Measurements from ENCODE around the gene KCNH6.

Gene KCNH6

GRCh38 chr17:63512896-63513644, 10.1 kb upstream of the KCNH6 start:
- TF ChIP-seq YY1 (IDR thresholded peaks at IDR 0.05; ENCODE audit: low read depth) (no peak), EGR1 (IDR thresholded peaks at IDR 0.05) (no peak), TAF1 (IDR thresholded peaks at IDR 0.05; ENCODE audit: low read depth) (no peak), FOXM1 (IDR thresholded peaks at IDR 0.05; ENCODE audit: borderline replicate concordance, low read depth) (no peak), NFIC (IDR thresholded peaks at IDR 0.05) (no peak), MAX (IDR thresholded peaks at IDR 0.05) (no peak)

GRCh38 chr17:63514477-63514876, 8.7 kb upstream of the KCNH6 start:
- TF ChIP-seq FOXM1 (IDR thresholded peaks at IDR 0.05; ENCODE audit: borderline replicate concordance, low read depth) (no peak), REST (IDR thresholded peaks at IDR 0.05; ENCODE audit: low read depth) (no peak), TAF1 (IDR thresholded peaks at IDR 0.05; ENCODE audit: low read depth) (no peak), MAX (IDR thresholded peaks at IDR 0.05) (no peak), RAD21 (IDR thresholded peaks at IDR 0.05; ENCODE audit: low read depth) (no peak), CEBPB (IDR thresholded peaks at IDR 0.05) (no peak), YY1 (IDR thresholded peaks at IDR 0.05; ENCODE audit: low read depth) (no peak), ZBTB7A (IDR thresholded peaks at IDR 0.05; ENCODE audit: low read depth) (no peak), CREB1 (IDR thresholded peaks at IDR 0.05; ENCODE audit: low read depth) (no peak), USF1 (IDR thresholded peaks at IDR 0.05) (no peak), EP300 (IDR thresholded peaks at IDR 0.05; ENCODE audit: borderline replicate concordance) (no peak)

GRCh38 chr17:63514974-63515373, 8.2 kb upstream of the KCNH6 start:
- TF ChIP-seq TAF1 (IDR thresholded peaks at IDR 0.05; ENCODE audit: low read depth) (no peak), TCF12 (IDR thresholded peaks at IDR 0.05; ENCODE audit: low read depth) (no peak), EP300 (IDR thresholded peaks at IDR 0.05; ENCODE audit: borderline replicate concordance) (no peak), USF1 (IDR thresholded peaks at IDR 0.05) (no peak), ZBTB7A (IDR thresholded peaks at IDR 0.05; ENCODE audit: low read depth) (no peak), FOXM1 (IDR thresholded peaks at IDR 0.05; ENCODE audit: borderline replicate concordance, low read depth) (no peak), CREB1 (IDR thresholded peaks at IDR 0.05; ENCODE audit: low read depth) (no peak), MAX (IDR thresholded peaks at IDR 0.05) (no peak), NFIC (IDR thresholded peaks at IDR 0.05) (no peak), YY1 (IDR thresholded peaks at IDR 0.05; ENCODE audit: low read depth) (no peak), EGR1 (IDR thresholded peaks at IDR 0.05) (no peak), REST (IDR thresholded peaks at IDR 0.05; ENCODE audit: low read depth) (no peak), CEBPB (IDR thresholded peaks at IDR 0.05) (no peak), RAD21 (IDR thresholded peaks at IDR 0.05; ENCODE audit: low read depth) (no peak)

GRCh38 chr17:63515426-63515825, 7.7 kb upstream of the KCNH6 start:
- no peak for TF ChIP-seq TCF12 (IDR thresholded peaks at IDR 0.05; ENCODE audit: low read depth)
- TF ChIP-seq CEBPB (IDR thresholded peaks at IDR 0.05) = no peak
- TF ChIP-seq FOXM1 (IDR thresholded peaks at IDR 0.05; ENCODE audit: borderline replicate concordance, low read depth) = no peak
- TF ChIP-seq RAD21 (IDR thresholded peaks at IDR 0.05; ENCODE audit: low read depth) = no peak
- no peak for TF ChIP-seq CREB1 (IDR thresholded peaks at IDR 0.05; ENCODE audit: low read depth)
- no peak for TF ChIP-seq ZBTB7A (IDR thresholded peaks at IDR 0.05; ENCODE audit: low read depth)
- no peak for TF ChIP-seq MAX (IDR thresholded peaks at IDR 0.05)
- no peak for TF ChIP-seq EP300 (IDR thresholded peaks at IDR 0.05; ENCODE audit: borderline replicate concordance)
- TF ChIP-seq EGR1 (IDR thresholded peaks at IDR 0.05) = no peak

GRCh38 chr17:63516910-63517824, 6.0 kb upstream of the KCNH6 start:
- TF ChIP-seq CREB1 (IDR thresholded peaks at IDR 0.05; ENCODE audit: low read depth) (no peak), RAD21 (IDR thresholded peaks at IDR 0.05; ENCODE audit: low read depth) (no peak), CEBPB (IDR thresholded peaks at IDR 0.05) (no peak), EP300 (IDR thresholded peaks at IDR 0.05; ENCODE audit: borderline replicate concordance) (no peak), TCF12 (IDR thresholded peaks at IDR 0.05; ENCODE audit: low read depth) (no peak), REST (IDR thresholded peaks at IDR 0.05; ENCODE audit: low read depth) (no peak), NFIC (IDR thresholded peaks at IDR 0.05) (no peak), EGR1 (IDR thresholded peaks at IDR 0.05) (no peak), MAX (IDR thresholded peaks at IDR 0.05) (no peak), TAF1 (IDR thresholded peaks at IDR 0.05; ENCODE audit: low read depth) (no peak), ZBTB7A (IDR thresholded peaks at IDR 0.05; ENCODE audit: low read depth) (no peak), FOXM1 (IDR thresholded peaks at IDR 0.05; ENCODE audit: borderline replicate concordance, low read depth) (no peak), TEAD4 (IDR thresholded peaks at IDR 0.05) (no peak), YY1 (IDR thresholded peaks at IDR 0.05; ENCODE audit: low read depth) (no peak), USF1 (IDR thresholded peaks at IDR 0.05) (no peak)
